ENCODE data around the gene DHRS1. TPM values are rescaled to one million over a fixed set of nuclear protein-coding genes. Genes with fewer than 3 reads are reported as not detected.

DHRS1 gene
- polyA plus RNA-seq, 1 donor (not counting 4 experiments of a cell fraction or from before 2014, with no cell fraction given) = 65.1 TPM

DNA sequence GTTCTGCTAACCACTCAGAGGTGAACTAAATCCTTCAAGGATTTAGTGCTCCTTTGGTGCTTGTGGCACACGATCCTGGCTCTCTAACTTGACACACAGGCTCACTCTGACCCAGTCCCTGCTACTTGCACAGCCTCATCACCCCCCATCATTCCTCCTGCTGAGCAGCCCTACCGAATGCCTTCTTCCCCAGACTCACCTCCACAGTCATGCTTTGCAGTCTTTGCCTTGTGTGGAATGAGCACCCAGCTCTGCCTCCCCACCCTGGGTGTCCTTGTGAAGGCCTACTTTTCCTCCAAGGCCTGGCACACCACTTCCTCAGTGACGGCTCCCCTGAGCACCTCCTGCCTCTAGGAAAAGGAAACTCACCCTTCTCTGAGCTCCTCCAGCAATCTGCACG, 49.2 kb downstream of the DHRS1 start:
- H4K20me1 ChIP-seq (ENCODE audit: control insufficient read depth, extremely low read depth, insufficient read depth, low read length) = no peaks in the 10 kb centered on the region
- no peaks in the 10 kb centered on the region for H3K4me1 ChIP-seq (ENCODE audit: control insufficient read depth, extremely low read depth, insufficient read depth, low read length)
- H3K27ac ChIP-seq (ENCODE audit: control insufficient read depth, insufficient read depth, low read length) = no peak overlapping the region
- FAIRE-seq (no peak), DNase-seq (ENCODE audit: low read depth, low spot score) (no peak)
- H3K9me1 ChIP-seq (ENCODE audit: control insufficient read depth, extremely low read depth, insufficient read depth, low read length) = no peaks in the 10 kb centered on the region
- H3K9ac ChIP-seq (ENCODE audit: control insufficient read depth, extremely low read depth, insufficient read depth, low read length) = no peak overlapping the region
- dilution Hi-C loops (cut with MboI; ENCODE audit: extremely low pct_ligation_motif_present, low sequenced_read_pairs) = no loop called here
- no peak overlapping the region for H3K4me2 ChIP-seq (ENCODE audit: control insufficient read depth, extremely low read depth, insufficient read depth, low read depth, low read length)
- no peaks in the 10 kb centered on the region for H3K9me3 ChIP-seq (ENCODE audit: control insufficient read depth, low read depth, low read length)
- no peaks in the 10 kb centered on the region for H3K79me2 ChIP-seq (ENCODE audit: control insufficient read depth, insufficient read depth, low read length)
- no peak overlapping the region for H2AFZ ChIP-seq (ENCODE audit: control insufficient read depth, low read length)
- H3K36me3 ChIP-seq (ENCODE audit: control insufficient read depth in 2 of 2, extremely low read depth in 1 of 2, insufficient read depth in 2 of 2, low read length in 2 of 2) = peaks cover 13 to 28% of the 10 kb centered on the region in 2 experiments
- no peaks in the 10 kb centered on the region for H3K27me3 ChIP-seq (ENCODE audit: control insufficient read depth, extremely low read depth, insufficient read depth, low read length)
- TF ChIP-seq EZH2 (IDR thresholded peaks at IDR 0.05; ENCODE audit: low read length) (no peak), CTCF (optimal IDR thresholded peaks at IDR 0.05 in 1 of 3, IDR thresholded peaks at IDR 0.05 in 1 of 3, conservative IDR thresholded peaks at IDR 0.05 in 1 of 3; ENCODE audit: extremely low read depth in 1 of 3, insufficient read depth in 2 of 3, low read length in 3 of 3) (no peak)
- no peak overlapping the region for H3K4me3 ChIP-seq (ENCODE audit: control insufficient read depth in 2 of 3, extremely low read depth in 1 of 3, insufficient read depth in 2 of 3, low read depth in 1 of 3, low read length in 3 of 3)

GRCh38 chr14:24249230-24250021, 50.2 kb downstream of the DHRS1 start:
- H3K79me2 ChIP-seq (ENCODE audit: control insufficient read depth, insufficient read depth, low read length) = no peaks in the 10 kb centered on the region
- H3K9ac ChIP-seq (ENCODE audit: control insufficient read depth, extremely low read depth, insufficient read depth, low read length) = no peak overlapping the region
- no peaks in the 10 kb centered on the region for H3K9me3 ChIP-seq (ENCODE audit: control insufficient read depth, low read depth, low read length)
- DNase-seq (ENCODE audit: low read depth, low spot score) (no peak), FAIRE-seq (no peak)
- dilution Hi-C loops (cut with MboI; ENCODE audit: extremely low pct_ligation_motif_present, low sequenced_read_pairs) = no loop called here
- TF ChIP-seq EZH2 (IDR thresholded peaks at IDR 0.05; ENCODE audit: low read length) (no peak), CTCF (optimal IDR thresholded peaks at IDR 0.05 in 1 of 3, IDR thresholded peaks at IDR 0.05 in 1 of 3, conservative IDR thresholded peaks at IDR 0.05 in 1 of 3; ENCODE audit: extremely low read depth in 1 of 3, insufficient read depth in 2 of 3, low read length in 3 of 3) (no peak)
- H3K36me3 ChIP-seq (ENCODE audit: control insufficient read depth in 2 of 2, extremely low read depth in 1 of 2, insufficient read depth in 2 of 2, low read length in 2 of 2) = peaks cover 4 to 21% of the 10 kb centered on the region in 2 experiments
- no peak overlapping the region for H3K4me2 ChIP-seq (ENCODE audit: control insufficient read depth, extremely low read depth, insufficient read depth, low read depth, low read length)
- H4K20me1 ChIP-seq (ENCODE audit: control insufficient read depth, extremely low read depth, insufficient read depth, low read length) = no peaks in the 10 kb centered on the region
- no peaks in the 10 kb centered on the region for H3K9me1 ChIP-seq (ENCODE audit: control insufficient read depth, extremely low read depth, insufficient read depth, low read length)
- no peak overlapping the region for H3K4me3 ChIP-seq (ENCODE audit: control insufficient read depth in 2 of 3, extremely low read depth in 1 of 3, insufficient read depth in 2 of 3, low read depth in 1 of 3, low read length in 3 of 3)
- H3K4me1 ChIP-seq (ENCODE audit: control insufficient read depth, extremely low read depth, insufficient read depth, low read length) = no peaks in the 10 kb centered on the region
- no peaks in the 10 kb centered on the region for H3K27me3 ChIP-seq (ENCODE audit: control insufficient read depth, extremely low read depth, insufficient read depth, low read length)
- H2AFZ ChIP-seq (ENCODE audit: control insufficient read depth, low read length) = no peak overlapping the region
- H3K27ac ChIP-seq (ENCODE audit: control insufficient read depth, insufficient read depth, low read length) = no peak overlapping the region

Measured in keratinocyte (primary cell).